Esophagus squamous epithelium (tissue), 4 donors: Measurements from ENCODE around the gene GUCA2A.

Experiments used
- POLR2A ChIP-seq, 4 donors: fragments of 450-650 bp; IDR thresholded peaks; one replicate each; pipeline ENCODE4 v1.6.1; 2017; ENCODE audit warnings: antibody characterized with exemption in 4 of 4, mild to moderate bottlenecking in 4 of 4, moderate library complexity in 3 of 4
- TF ChIP-seq, protein P1 (sequence below), 6 experiments: fragments of 450-650 bp in 4 of 6; fragments of 200-600 bp in 2 of 6; sonication (generic) in 2 of 6; IDR thresholded peaks; one replicate each; pipeline ENCODE4 v1.5.1; 2016 to 2019; ENCODE audit warnings: antibody characterized with exemption in 6 of 6, mild to moderate bottlenecking in 4 of 6, moderate library complexity in 4 of 6

DNA sequence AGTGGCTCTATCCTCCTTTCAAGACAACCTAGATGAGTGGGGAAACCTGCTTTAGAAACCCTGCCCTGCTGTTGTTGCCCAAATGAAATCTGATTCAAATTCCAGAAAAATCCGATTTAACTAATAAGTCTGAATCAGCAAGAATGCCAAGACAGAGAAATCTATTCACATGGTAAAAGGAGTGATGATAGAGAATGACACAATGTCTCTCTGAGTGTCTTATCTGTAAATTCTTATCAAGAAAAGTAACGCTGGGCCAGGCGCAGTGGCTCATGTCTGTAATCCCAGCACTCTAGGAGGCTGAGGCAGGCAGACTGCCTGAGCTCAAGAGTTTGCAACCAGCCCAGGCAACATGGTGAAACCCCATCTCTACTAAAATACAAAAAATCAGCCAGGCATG, 13.7 kb upstream of the GUCA2A start:
- TF ChIP-seq, protein P1, sequence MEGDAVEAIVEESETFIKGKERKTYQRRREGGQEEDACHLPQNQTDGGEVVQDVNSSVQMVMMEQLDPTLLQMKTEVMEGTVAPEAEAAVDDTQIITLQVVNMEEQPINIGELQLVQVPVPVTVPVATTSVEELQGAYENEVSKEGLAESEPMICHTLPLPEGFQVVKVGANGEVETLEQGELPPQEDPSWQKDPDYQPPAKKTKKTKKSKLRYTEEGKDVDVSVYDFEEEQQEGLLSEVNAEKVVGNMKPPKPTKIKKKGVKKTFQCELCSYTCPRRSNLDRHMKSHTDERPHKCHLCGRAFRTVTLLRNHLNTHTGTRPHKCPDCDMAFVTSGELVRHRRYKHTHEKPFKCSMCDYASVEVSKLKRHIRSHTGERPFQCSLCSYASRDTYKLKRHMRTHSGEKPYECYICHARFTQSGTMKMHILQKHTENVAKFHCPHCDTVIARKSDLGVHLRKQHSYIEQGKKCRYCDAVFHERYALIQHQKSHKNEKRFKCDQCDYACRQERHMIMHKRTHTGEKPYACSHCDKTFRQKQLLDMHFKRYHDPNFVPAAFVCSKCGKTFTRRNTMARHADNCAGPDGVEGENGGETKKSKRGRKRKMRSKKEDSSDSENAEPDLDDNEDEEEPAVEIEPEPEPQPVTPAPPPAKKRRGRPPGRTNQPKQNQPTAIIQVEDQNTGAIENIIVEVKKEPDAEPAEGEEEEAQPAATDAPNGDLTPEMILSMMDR (IDR thresholded peaks at IDR 0.05), result no peak
- TF ChIP-seq POLR2A (IDR thresholded peaks at IDR 0.05), result no peak
